HG02840 (cell line): ENCODE measurements around the gene SLC43A3.
"Not testable (repeated sequence)": the region's sequence is repeated elsewhere in the genome, so short reads cannot be mapped to it uniquely, and the experiment has no call there.

Experiments
- ATAC-seq: cut with Tn5 transposase; IDR thresholded peaks from one replicate; pipeline ENCODE4 v1.9.1; 2021; ENCODE audit warnings: mild to moderate bottlenecking, moderate library complexity, moderate number of reproducible peaks; ENCODE audit not compliant: unreplicated experiment, low FRiP score

SLC43A3 gene

GRCh38 chr11:57361420-57361819 is 65.5 kb downstream of the SLC43A3 start:
- not testable (repeated sequence) for ATAC-seq

DNA sequence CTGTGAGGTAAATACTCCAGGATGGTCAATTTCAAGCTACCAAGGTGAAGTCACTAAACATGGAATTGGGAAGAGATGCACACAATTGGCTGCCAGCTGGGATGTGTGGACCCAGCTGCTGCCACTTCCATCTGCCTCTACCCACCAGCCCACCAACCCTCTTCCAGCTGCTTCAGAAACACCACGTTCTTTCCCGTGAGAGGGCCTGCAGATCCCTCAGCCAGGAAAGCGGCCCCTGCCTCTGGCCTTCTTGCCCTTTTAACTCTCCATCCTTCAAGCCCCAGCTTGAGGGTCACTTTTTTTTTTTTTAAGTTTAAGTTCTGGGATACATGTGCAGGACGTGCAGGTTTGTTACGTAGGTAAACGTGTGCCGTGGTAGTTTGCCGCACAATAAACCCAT is 65.9 kb downstream of the SLC43A3 start:
- ATAC-seq, result no peak

GRCh38 chr11:57359896-57360690 is 66.8 kb downstream of the SLC43A3 start:
- ATAC-seq, result no peak

DNA sequence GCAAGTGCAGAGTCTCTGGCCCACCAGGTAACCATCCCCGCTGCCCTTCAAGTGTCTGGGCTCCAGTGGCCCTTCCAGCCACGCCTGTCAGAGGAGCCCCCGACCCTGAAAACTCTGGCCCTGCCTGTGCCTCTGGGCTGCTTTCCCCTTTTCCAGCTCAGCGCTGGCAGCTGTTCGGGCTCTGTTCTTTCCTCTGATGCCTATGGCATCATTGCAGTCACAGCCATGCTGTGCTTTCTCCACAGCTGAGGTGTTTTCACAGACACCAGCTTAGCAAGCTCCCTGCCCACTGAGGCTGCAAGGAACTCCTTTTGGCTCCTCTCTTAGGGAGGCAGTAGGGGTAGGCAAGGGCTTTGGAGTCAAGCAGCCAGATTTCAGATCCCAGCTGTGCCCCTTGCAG is 67.5 kb downstream of the SLC43A3 start:
- no peak for ATAC-seq

GRCh38 chr11:57358991-57359390 is 67.9 kb downstream of the SLC43A3 start:
- ATAC-seq, result no peak

DNA sequence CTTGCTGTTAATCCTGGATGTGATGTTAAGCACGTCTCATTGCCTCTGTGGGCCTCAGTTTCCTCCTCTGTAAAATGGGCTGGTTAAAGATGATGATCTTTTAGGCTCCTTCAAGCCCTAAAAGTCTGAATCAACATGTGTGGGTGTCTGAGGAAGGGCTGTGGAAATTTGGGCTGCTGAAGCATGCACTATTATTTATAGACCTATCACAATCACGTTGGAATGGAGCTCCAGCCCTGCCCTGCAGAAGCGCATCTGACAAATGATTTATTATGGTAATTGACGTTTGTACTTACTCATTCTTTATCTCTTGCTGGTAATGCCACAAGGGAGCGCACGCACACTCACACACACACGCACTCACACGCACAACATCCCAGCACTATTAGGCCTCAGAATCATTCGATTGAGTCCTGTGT is 68.4 kb downstream of the SLC43A3 start:
- ATAC-seq, result no peak

GRCh38 chr11:57357856-57358255 is 69.1 kb downstream of the SLC43A3 start:
- ATAC-seq, result no peak

DNA sequence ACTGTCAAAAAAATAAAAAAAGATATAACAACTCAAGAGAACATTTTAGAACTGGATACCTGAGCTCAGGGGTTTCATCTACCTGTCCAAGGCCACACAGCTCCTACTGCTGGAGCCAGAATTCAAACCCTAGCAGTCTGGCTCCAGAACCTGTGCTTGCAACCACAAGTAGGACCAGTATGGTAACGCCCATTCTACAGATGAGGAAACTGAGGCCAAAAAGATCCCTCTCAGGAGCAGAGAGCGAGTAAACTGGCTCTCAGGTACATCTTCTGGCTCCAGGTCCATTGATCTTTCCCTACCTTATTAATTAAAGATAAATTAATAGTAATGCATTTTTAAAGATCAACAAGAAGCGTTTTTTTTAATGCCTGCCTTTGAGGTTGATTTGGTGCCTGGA is 69.6 kb downstream of the SLC43A3 start:
- ATAC-seq, result no peak
